ENCODE measurements around the gene MPL.

The MPL gene

DNA sequence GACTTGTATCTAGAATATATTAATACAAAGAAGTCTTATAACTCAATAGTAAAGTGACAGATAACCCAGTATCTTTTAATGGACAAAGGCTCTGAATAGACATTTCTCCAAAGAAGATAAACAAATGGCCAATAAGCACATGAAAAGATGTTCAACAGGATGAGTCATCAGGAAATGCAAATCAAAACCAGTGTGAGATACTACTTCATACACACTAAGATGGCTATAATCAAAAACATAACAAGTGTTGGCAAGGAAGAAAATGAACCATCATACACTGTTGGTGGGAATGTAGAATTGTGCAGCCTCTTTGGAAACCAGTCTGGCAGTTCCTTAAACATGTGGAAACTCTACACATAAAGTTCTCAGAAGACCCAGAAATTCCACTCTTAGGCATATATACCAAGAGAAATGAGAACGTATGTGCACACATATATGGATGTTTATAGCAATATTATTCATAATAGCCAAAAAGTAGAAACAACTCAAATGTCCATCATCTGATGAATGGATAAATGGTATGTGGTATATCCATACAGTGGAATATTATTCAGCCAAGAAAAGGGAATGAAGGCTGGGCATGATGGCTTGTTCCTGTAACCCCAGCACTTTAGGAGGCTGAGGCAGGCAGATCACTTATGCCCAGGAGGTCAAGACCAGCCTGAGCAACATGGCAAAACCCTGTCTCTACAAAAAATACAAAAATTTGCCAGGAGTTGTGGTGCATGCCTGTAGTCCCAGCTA lies 9.9 kb upstream of the MPL start:
- DNase-seq: no peak

DNA sequence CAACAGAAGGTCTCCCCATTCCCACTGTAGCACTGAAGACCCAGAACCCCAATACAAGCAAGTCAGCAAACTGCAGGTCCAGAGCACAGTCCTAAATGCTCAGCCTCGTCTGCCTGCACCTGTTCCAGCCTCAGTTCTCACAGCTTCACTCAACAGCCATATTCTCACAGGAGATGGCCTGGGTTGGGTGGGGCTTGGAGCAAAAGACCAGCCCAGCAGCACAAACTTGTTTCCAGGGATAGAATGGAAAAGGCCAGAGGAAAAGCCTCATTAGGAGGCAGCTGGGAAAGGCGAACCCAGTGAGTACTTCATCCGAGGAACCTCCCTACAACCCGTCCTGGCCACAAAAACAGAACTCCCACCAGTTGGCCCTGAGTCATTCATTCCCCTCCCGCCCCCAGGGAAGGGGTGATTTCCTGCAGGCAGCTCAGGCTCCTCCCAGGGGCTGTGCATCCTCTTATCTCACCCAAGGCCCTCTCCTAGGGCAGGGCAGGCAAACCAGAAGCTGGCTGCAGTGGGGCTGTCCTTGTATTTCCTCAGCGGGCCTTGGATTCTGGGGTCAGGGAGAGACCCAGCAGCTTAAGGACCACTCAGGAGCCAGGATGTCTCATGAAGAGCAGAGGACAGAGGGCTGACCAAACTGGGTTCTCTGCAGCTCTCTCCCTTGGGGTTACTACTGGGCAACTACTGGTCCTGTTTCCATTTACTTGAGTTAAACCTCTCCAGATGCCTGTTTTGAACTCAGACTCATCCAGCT lies 7.4 kb upstream of the MPL start:
- peak; percentile 49 to 52 for DNase-seq

DNA sequence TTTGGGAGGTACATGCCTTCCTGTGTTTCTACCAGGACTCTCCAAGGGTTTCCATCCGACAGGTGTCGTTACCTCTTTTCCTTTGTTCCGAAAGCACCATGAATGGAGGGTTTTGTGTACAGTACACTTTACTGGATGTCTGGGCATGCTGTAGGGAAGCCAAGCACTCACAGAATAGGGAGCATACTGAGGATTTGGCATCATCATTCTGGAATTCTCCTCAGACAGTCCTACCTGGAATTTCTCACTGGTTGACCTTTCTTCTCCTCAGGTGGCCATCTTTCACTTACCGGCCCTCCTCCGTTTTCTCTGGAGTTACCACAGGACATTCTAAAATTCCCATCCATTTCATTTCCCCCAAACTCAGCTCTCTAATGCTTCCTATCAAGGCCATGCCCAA lies 5.9 kb upstream of the MPL start:
- DNase-seq: no peak

DNA sequence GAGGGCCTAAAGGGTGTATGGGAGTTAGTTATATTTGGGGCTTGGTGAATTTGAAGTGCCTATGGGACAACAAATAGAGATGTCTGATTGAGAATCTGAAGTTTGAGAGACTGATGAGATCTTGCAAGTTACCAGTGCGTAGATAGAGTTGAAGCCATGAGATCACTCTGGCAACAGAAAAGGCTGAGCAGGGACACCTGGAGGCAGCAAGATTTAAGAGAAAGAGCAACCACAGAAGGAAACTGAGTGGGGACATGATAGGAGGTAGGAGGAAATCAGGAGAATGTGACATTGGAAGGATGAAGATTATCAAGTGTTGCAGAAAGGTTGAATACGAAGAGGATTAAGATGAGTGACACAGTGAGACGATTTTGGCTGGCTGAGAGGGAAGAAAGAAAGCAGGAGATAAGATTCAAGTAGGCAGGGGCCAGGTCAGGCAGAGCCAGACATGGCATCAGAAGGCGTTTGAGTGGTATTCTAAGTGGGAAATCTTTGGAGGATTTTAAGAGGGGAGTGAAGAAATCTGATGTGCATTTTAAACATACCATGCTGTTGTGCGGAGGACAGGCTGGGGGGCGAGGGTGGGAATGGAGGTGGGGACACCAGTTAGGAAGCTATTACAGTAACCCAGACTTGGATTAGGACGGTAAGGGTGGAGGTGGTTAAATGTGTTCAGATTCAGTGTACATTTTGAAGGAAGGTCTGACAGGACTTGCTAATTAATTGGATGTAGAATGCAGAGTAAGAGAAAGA lies 3.0 kb upstream of the MPL start:
- no peak for DNase-seq

DNA sequence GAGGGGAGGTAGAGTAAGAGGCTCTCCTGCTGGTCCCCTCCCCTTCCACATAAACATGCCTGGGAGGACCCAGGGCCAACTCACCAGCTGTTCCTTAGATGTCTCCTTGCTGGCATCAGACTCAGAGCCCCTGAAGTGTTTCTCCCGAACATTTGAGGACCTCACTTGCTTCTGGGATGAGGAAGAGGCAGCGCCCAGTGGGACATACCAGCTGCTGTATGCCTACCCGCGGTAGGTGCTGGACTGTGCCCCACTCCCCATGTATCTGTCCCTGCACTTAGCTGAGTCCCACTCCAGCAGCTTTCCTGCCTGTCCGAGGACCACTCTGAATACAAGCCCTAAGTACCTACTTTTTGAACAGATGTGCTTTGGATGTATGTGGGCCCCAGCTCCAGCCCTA lies 383 bp downstream of the MPL start:
- no peak for DNase-seq

DNA sequence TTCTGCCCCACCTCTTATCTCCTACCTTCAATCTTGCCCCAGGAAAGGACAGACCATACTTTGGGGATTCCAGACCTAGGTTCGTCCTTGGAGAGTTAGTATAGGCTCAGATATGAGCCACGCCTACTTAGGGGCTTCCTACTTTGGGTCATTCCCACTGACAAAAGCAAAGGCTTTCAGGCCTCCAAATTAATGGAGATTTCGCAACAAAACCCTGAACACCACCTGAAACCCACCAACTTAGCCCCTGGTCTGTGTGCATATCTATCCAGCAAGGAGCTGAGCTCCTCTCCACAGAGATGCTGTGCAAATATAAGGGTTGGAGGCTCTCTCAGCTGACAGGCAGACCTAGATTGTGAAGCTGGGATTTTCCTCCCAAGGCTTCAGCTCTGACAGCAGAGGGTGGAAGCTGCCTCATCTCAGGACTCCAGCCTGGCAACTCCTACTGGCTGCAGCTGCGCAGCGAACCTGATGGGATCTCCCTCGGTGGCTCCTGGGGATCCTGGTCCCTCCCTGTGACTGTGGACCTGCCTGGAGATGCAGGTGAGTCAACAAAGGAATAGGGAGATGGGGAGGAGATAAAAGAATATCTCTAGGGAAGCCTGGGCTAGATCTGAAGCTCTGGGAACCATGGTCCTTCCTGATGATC lies 2.1 kb downstream of the MPL start:
- no peak for DNase-seq

DNA sequence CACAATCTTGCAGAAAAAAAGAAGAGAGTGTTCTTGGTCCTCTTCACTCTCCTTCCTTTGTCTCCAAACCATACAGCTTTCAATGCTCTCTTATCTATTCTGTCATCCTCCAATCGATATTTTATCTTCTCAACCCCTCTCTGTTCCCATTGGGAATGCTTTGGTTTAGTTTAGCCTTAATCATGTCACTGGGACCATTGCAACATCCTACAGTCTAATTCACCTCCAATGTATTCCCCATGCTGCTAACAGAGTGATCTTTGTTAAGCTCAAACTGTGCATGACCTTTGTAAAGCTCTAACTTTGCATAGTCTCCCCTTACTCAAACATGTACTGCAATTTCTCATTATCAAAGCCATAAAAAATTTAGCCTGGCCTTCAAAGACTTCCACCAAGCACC lies 2.9 kb downstream of the MPL start:
- DNase-seq: no peak

DNA sequence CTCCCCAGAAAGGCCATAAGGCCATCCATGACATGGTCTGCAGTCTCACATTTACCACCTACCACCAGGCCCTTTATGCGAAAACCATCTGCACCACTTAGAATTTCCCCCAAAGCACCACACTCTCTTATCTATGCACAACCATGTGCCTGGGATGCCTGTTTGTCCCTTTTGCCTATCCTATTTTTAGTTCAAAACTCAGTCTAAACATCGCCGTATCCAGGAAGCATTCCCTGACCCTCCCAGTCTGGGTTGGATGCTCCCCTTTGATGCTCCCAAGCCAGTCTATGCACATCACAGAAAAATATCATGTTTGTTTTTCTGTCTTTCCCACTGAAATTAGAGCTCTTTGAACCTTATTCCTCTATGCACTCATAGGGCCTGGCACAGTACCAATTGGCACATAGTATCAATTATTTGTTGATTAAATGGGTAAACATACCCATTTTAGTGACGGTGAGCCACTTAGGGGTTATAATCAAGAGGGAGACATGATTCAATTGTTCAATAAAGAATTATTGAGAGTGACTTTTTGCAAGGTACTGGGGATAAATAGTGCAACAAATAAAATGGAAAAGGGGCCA lies 6.7 kb downstream of the MPL start:
- DNase-seq: no peak

DNA sequence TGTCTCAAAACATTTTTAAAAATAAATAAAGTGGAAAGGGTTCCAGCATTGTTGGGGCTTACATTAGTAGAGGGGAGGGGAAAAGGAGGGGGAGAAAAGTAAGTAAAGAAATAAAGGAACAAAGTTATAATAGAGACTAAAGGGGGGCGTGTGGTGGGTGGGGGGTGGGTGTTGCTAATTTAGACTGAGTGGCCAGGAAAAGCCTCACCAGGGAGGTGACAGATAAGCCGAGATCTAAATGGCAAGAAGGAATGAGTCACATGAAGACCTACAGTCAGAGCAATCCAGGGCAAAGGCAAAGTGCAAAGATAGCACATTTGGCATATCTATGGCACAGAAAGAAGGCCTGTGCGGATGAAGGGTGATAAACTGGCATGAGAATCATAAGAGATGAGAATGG lies 7.5 kb downstream of the MPL start:
- no peak for DNase-seq

DNA sequence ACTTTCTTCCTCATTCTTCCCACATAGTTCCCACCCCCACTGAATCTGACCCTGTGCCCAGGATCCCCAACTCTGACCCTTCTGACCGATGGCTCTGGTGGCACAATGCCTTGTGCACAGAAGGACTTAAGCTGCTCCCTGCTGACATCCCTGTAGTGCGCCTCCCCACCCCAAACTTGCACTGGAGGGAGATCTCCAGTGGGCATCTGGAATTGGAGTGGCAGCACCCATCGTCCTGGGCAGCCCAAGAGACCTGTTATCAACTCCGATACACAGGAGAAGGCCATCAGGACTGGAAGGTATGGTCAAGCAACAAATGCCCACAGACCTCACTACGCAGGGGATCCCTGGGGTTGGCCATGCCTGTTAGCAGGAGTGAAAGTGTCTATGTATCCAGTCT lies 9.0 kb downstream of the MPL start:
- DNase-seq: no peak

DNA sequence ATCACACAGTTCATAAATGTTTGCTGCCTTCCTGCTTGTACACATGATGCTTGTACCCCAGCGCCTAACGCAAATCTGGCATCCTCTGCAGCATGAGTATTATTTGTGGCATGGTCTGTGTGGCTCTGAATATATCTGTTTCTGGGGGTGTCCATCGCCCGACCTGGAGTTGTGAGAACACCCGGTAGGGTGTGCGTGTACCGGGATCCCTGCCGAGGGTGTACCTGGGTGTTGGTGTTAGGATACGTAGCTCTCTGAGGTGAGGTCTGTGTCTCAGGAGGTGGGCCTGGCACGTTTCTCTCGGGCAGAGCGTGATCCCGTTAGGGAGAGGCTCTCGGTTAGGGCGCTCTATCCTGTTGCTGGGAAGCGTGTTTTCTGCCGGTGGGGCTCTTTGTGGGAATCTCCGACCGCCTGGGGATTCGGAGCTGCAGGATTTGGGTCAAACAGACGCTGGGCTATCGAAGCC lies 10.8 kb downstream of the MPL start:
- DNase-seq: no peak

DNA sequence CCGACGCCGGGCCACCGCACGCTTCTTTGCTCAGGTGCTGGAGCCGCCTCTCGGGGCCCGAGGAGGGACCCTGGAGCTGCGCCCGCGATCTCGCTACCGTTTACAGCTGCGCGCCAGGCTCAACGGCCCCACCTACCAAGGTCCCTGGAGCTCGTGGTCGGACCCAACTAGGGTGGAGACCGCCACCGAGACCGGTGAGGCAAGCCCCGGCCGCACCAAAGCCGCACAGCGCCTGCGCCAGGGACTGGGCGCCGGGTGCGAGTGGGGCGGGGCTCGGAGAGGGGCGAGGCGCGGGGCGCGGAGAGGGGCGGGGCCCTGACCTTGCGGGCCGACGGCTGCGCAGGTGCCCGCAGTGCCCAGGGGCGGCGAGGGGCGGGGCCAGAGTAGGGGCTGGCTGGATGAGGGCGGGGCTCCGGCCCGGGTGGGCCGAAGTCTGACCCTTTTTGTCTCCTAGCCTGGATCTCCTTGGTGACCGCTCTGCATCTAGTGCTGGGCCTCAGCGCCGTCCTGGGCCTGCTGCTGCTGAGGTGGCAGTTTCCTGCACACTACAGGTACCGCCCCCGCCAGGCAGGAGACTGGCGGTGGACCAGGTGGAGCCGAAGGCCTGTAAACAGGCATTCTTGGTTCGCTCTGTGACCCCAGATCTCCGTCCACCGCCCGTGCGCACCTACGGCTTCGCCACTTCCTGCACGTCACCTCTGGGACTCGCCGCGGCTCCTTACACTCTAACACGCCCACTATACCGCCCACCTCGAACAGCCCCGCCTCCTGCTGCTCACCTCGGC lies 11.4 kb downstream of the MPL start:
- DNase-seq: peak in 1 of 2 donors; percentile 53

DNA sequence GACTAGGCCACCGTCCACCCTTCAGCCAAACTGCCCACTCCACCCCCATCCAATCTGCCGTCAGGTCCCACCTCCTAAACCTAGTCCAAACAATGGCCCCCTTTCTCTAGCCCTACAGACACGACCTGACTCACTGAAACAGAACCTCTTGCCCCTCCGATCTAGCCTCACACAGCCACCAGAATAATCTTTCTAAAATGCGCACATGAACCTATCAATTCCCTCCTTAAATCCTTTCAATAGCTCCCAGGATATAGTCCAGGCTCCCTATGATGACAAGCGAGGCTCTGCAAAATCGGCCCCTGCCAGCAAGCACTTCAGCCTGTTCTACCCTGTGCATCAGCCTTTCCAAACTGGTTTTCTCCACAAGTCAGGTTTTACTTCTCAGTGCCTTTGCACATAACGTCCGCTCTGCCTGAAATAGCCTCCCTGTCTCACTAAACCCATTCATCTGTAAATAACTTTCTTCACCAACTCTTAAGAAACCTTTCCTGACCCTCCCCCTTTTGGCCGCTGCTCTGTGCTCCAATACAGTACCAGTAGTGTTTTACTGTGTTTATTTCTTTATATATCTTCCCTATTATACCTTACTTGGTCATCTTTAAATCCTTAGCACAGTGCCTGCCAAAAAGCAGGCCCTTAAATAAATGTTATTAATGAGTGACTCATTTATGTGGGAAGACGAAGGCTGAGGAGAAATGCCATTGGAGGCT lies 12.1 kb downstream of the MPL start:
- DNase-seq: no peak

DNA sequence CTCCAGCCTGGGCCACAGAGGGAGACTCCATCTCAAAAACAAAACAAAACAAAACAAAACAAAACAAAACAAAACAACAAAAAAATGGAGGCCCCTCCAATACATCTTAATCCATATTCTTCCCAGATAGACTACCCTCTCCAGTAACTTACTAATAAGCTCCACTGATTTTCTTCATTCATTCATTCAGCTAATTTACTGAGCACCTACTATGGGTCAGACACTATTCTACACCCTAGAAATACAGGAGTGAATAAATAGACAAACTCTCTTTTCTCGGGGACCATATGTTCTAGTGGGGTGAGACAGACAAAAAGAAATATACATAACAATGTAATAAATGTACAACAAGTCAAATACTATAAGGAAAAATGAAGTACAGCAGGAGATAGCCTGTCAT lies 13.4 kb downstream of the MPL start:
- DNase-seq: no peak

DNA sequence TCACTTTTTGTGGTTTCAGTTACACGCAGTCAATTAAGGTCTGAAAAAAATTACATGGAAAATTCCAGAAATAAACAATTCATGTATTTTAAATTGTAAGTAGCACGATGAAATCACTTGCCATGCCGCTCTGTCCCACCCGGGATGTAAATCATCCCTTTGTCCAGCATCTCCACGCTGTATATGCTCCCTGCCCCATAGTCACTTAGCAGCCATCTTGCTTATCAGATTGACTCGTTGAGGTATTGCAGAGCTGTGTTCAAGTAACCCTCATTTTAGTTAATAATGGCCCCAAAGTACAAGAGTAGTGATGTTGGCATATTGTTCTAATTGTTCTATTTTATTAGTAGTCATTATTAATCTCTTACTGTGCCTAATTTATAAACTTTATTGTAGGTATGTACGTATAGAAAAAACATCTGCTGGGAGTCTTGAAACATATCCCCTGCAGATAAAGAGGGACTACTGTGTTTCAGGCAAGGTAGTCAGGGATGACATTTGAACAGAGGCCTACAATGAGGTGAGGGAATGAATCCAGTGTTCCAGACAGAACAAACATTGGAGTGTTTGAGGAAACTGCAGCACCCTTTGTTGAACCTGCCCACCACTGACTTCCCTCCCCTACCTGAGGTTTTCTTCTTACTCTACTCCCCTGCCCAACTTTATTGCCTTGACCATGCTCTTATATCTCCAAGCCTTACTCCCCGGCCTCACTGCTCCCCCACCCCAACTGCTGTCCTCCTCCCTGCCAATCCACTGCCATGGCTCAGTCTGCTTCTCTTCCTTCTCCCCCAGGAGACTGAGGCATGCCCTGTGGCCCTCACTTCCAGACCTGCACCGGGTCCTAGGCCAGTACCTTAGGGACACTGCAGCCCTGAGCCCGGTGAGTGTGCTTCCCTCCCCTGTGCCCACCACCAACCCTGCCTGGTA lies 14.1 kb downstream of the MPL start:
- DNase-seq: no peak

DNA sequence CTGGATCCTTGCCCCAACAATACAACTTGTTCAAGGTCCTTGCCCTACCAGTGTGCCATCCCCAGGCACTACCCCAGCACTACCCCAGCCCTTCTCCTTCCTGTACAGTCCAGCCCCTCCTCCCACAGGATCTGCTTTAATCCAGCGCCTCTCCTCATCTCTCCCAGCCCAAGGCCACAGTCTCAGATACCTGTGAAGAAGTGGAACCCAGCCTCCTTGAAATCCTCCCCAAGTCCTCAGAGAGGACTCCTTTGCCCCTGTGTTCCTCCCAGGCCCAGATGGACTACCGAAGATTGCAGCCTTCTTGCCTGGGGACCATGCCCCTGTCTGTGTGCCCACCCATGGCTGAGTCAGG lies 14.7 kb downstream of the MPL start:
- DNase-seq: no peak

DNA sequence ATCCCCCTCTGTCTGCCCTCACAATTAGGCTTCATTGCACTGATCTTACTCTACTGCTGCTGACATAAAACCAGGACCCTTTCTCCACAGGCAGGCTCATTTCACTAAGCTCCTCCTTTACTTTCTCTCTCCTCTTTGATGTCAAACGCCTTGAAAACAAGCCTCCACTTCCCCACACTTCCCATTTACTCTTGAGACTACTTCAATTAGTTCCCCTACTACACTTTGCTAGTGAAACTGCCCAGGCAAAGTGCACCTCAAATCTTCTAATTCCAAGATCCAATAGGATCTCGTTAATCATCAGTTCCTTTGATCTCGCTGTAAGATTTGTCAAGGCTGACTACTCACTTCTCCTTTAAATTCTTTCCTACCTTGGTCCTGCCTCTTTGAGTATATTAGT lies 15.3 kb downstream of the MPL start:
- DNase-seq: no peak

DNA sequence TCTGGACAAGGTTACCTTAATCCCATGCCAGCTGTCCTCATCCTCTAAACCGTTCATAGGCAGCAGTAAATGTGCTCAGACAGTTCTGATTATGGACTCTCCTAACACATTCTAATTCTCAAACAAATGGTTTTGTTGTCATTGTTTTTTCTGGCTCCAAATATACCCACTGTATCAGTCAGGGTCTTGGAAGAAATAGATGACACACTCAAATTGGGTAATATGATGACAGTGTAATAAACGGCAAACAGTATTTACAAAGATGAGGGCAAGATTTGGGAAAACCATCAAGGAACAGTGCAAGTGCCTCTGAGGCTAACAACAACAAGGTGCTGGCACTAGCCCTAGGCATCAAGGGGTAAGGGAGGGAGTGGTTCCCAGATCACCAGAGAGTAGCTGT lies 16.9 kb downstream of the MPL start:
- DNase-seq: no peak

DNA sequence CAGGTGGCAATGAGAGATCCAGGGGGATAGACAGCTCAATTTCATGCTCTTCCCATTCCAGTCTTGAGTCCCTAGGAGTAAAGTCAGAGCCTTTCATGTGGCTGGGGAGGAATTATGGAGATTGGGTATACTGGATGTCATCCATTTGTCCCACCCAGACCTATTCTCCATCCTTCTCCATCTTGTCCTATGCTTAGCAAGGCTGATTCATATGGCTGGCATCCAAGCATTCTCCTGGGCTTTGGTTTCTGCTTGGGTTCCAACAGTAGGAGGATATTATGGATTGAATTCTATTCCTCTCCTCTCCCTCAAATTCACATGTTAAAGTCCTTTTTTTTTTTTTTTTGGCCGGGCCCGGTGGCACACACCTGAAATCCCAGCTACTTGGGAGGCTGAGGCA lies 17.3 kb downstream of the MPL start:
- DNase-seq: no peak

DNA sequence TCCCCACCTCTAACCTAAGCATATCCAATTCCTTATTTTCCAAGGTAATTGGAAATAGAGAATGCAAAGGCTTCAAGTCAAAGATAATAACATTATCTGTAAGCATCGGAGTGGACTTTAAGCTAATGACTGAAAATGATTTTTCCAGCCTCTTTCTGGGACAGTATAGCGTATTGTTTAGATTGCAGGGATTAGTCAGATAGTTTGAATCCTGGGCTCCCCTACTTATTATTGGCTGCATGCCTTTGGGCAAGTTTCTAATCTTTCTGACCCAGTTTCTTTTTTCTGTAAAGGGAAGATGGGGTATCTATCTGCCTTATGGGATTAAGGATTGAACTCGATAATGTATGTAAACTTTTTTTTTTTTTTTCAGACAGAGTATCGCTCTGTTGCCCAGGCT lies 19.6 kb downstream of the MPL start:
- no peak for DNase-seq

Data from stimulated activated CD4-positive, alpha-beta T cell treated with anti-CD3 and anti-CD28 coated beads, Interleukin-2, amount 100 ng/mL, for 48 hours (primary cell).